ELR (cell line): ENCODE data around the gene HOOK2.

Experiments
- DNase-seq: peaks from one replicate; pipeline ENCODE4 v3.0.0-alpha.2; 2015; ENCODE audit warnings: low read depth

The HOOK2 gene

GRCh38 chr19:12794196-12794941 is 19.0 kb upstream of the HOOK2 start:
- peak; percentile 13 for DNase-seq

- DNase-seq: peak; percentile 93
These were observed 18.2 kb upstream of the HOOK2 start for GRCh38 chr19:12793290-12794195.

- DNase-seq: no peak
These were observed 17.5 kb upstream of the HOOK2 start for GRCh38 chr19:12792853-12793289.

- DNase-seq: peak; percentile 79
These were observed 16.9 kb upstream of the HOOK2 start for GRCh38 chr19:12792051-12792852.

- DNase-seq: peak; percentile 97
These were observed 16.1 kb upstream of the HOOK2 start, which contains the start of gene JUNB for GRCh38 chr19:12791345-12792050. TSS of gene JUNB (plus strand) at chr19:12791486. CDS start at chr19:12791772, 286 bp downstream.

GRCh38 chr19:12790628-12791344 is 15.4 kb upstream of the HOOK2 start:
- DNase-seq: peak; percentile 27

- peak; percentile 96 for DNase-seq
These were observed 14.7 kb upstream of the HOOK2 start for GRCh38 chr19:12789904-12790619.

- peak; percentile 56 for DNase-seq
These were observed 13.9 kb upstream of the HOOK2 start for GRCh38 chr19:12789098-12789903.

GRCh38 chr19:12788682-12789097 is 13.3 kb upstream of the HOOK2 start:
- peak; percentile 74 for DNase-seq

GRCh38 chr19:12788042-12788681 is 12.8 kb upstream of the HOOK2 start:
- DNase-seq: no peak

GRCh38 chr19:12787458-12787857 is 12.1 kb upstream of the HOOK2 start:
- no peak for DNase-seq

- no peak for DNase-seq
These were observed 11.6 kb upstream of the HOOK2 start for GRCh38 chr19:12786952-12787351.

GRCh38 chr19:12786141-12786870 is 11.0 kb upstream of the HOOK2 start:
- no peak for DNase-seq

- no peak for DNase-seq
These were observed 10.2 kb upstream of the HOOK2 start for GRCh38 chr19:12785431-12786031.

GRCh38 chr19:12784871-12785430 is 9.6 kb upstream of the HOOK2 start:
- DNase-seq: no peak

GRCh38 chr19:12784394-12784870 is 9.1 kb upstream of the HOOK2 start:
- DNase-seq: peak; percentile 28

- DNase-seq: no peak
These were observed 8.6 kb upstream of the HOOK2 start for GRCh38 chr19:12783849-12784393.
